ENCODE measurements around the gene TRPM2. TPM values are rescaled to one million over a fixed set of nuclear protein-coding genes. Genes with fewer than 3 reads are reported as not detected.

TRPM2 gene
- total and polyA plus RNA-seq, 2 of the 8 experiments (the other 6 are each of a cell fraction or from before 2014, with no cell fraction given) = 0.27 to 0.28 TPM

- Histone ChIP-seq H4K5ac (ENCODE audit: insufficient read length, low read depth, low read length) (no peak overlapping the region), H3K9ac (replicated peaks in 1 of 4; ENCODE audit: extremely low read depth in 1 of 4, low read depth in 3 of 4, low read length in 3 of 4) (no peak overlapping the region), H3K18ac (ENCODE audit: extremely low read depth, low read length) (no peak overlapping the region), H3K4me1 (replicated peaks in 1 of 4; ENCODE audit: control insufficient read depth in 3 of 4, insufficient read depth in 4 of 4, low read length in 3 of 4) (no peaks in the 10 kb centered on the region; a peak in 1 of 7 replicates), H3K56ac (replicated peaks; ENCODE audit: insufficient read length, low read depth, low read length) (no peak overlapping the region), H4K91ac (replicated peaks; ENCODE audit: insufficient read length, low read length) (no peak overlapping the region), H2BK120ac (replicated peaks; ENCODE audit: low read depth, low read length) (no peak overlapping the region), H3K4ac (replicated peaks; ENCODE audit: insufficient read length, low read depth, low read length) (no peak overlapping the region), H2BK5ac (ENCODE audit: low read depth, low read length) (no peak overlapping the region), H3K27me3 (replicated peaks in 1 of 4; ENCODE audit: control insufficient read depth in 3 of 4, extremely low read depth in 1 of 4, insufficient read depth in 3 of 4, low read length in 3 of 4) (no peaks in the 10 kb centered on the region; a peak in 1 of 7 replicates), H3K27ac (ENCODE audit: low read depth, low read length) (no peak overlapping the region), H3K9me3 (ENCODE audit: insufficient read depth in 2 of 2, low read depth in 1 of 2, low read length in 1 of 2) (no peaks in the 10 kb centered on the region), H3K23ac (ENCODE audit: insufficient read length) (no peak overlapping the region), H3K36me3 (ENCODE audit: control insufficient read depth in 2 of 4, insufficient read depth in 4 of 4, low read length in 3 of 4) (no peaks in the 10 kb centered on the region), H3K14ac (ENCODE audit: insufficient read length) (no peak overlapping the region), H2AFZ (ENCODE audit: low read length) (no peak overlapping the region), H4K8ac (ENCODE audit: extremely low read depth, insufficient read depth, low read length) (no peak overlapping the region), H4K20me1 (replicated peaks in 1 of 2; ENCODE audit: control insufficient read depth in 1 of 2, insufficient read depth in 2 of 2, low read length in 2 of 2) (no peaks in the 10 kb centered on the region), H3K79me2 (ENCODE audit: control insufficient read depth in 1 of 2, insufficient read depth in 2 of 2, low read length in 2 of 2) (no peaks in the 10 kb centered on the region), H3K4me2 (ENCODE audit: insufficient read depth in 1 of 2, low read depth in 2 of 2, low read length in 2 of 2) (no peak overlapping the region), H2AK5ac (ENCODE audit: low read depth, low read length) (no peak overlapping the region), H2BK20ac (ENCODE audit: low read length) (no peak overlapping the region), H3K23me2 (ENCODE audit: low read depth, low read length) (no peaks in the 10 kb centered on the region), H3K4me3 (ENCODE audit: extremely low read depth in 1 of 4, insufficient read depth in 2 of 4, low read depth in 3 of 4, low read length in 4 of 4) (no peak overlapping the region), H2BK15ac (ENCODE audit: low read length) (no peak overlapping the region), H3K79me1 (ENCODE audit: low read depth, low read length) (no peaks in the 10 kb centered on the region), H2BK12ac (ENCODE audit: low read depth, low read length) (no peak overlapping the region)
- no peak for DNase-seq (ENCODE audit: low read depth in 1 of 2, low spot score in 2 of 2)
- CTCF ChIA-PET (ENCODE audit: partially characterized antibody) = interaction anchor here (1.5 kb wide), 1 partner anchor 9 kb away, joined by 4 read pairs; no protein-coding TSS in a partner anchor
- POLR2A ChIA-PET (ENCODE audit: partially characterized antibody) = interaction anchor here (0.7 kb wide), 1 partner anchor 86 kb away, joined by 4 read pairs; no protein-coding TSS in a partner anchor
- 79% methylated on average over 8 of the region's 8 CpGs; no CpG with 5 or more reads in 1 of the 2 experiments for WGBS, 2 experiments (ENCODE audit: extremely low coverage in 1 of 2, insufficient coverage in 1 of 2, insufficient read length in 1 of 2, insufficient replicate concordance in 2 of 2, low coverage in 1 of 2, low lambda C conversion rate in 2 of 2, missing lambda C conversion rate in 1 of 2)
- FAIRE-seq = no peak
- no peak for TF ChIP-seq ATF3 (IDR thresholded peaks at IDR 0.05; ENCODE audit: insufficient read depth, low read depth, low read length)
- no peak for TF ChIP-seq CBX5 (IDR thresholded peaks at IDR 0.05; ENCODE audit: low read depth, low read length)
- TF ChIP-seq SIN3A (conservative IDR thresholded peaks at IDR 0.05 in 1 of 2, IDR thresholded peaks at IDR 0.05 in 1 of 2; ENCODE audit: low read depth in 1 of 2, low read length in 2 of 2) = no peak
- TF ChIP-seq TAF7 (optimal IDR thresholded peaks at IDR 0.05; ENCODE audit: borderline replicate concordance, low read depth, low read length) = no peak
- no peak for TF ChIP-seq RBBP5 (IDR thresholded peaks at IDR 0.05; ENCODE audit: borderline replicate concordance, low read depth, low read length)
- no peak for TF ChIP-seq CEBPB (IDR thresholded peaks at IDR 0.05; ENCODE audit: low read depth, low read length)
- TF ChIP-seq BACH1 (IDR thresholded peaks at IDR 0.05; ENCODE audit: low read length) = no peak
- no peak for TF ChIP-seq JUND (IDR thresholded peaks at IDR 0.05; ENCODE audit: low read length)
- TF ChIP-seq CHD2 (IDR thresholded peaks at IDR 0.05; ENCODE audit: low read length) = no peak
- no peak for TF ChIP-seq SP1 (IDR thresholded peaks at IDR 0.05; ENCODE audit: low read depth, low read length)
- TF ChIP-seq RXRA (IDR thresholded peaks at IDR 0.05; ENCODE audit: insufficient read depth, low read depth, low read length) = no peak
- TF ChIP-seq FOSL1 (IDR thresholded peaks at IDR 0.05; ENCODE audit: insufficient read depth, low read depth, low read length) = no peak
- TF ChIP-seq KDM1A (IDR thresholded peaks at IDR 0.05; ENCODE audit: borderline replicate concordance, low read length) = no peak
- TF ChIP-seq SUZ12 (IDR thresholded peaks at IDR 0.05; ENCODE audit: low read length) = no peak
- TF ChIP-seq BCL11A (IDR thresholded peaks at IDR 0.05; ENCODE audit: low read depth in 2 of 2, low read length in 2 of 2) = no peak
Observed at GRCh38 chr21:44359396-44359795, 6.0 kb downstream of the TRPM2 start.

Data from H1 (cell line).